GM18867 (cell line): ENCODE measurements around the gene ZFP1.

Experiments
- ATAC-seq: cut with Tn5 transposase; IDR thresholded peaks from one replicate; pipeline ENCODE4 v1.9.1; 2021; ENCODE audit warnings: mild to moderate bottlenecking, moderate library complexity; ENCODE audit not compliant: unreplicated experiment

The ZFP1 gene

DNA sequence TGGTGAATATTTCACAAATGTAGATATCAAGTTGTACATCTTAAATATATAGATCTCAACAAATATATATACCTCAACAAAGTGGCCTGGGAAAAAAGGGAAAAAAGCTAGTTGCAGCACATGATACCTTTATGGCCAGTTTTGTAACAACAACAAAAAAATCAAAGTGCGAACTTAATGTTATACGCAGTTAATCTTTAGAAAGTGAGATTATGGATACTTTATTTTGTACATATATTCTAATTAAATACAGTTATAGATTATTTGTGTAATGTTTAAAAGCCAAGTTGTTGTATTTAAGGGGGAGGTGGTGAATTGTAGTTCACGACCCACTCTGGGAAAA is 385 bp upstream of the ZFP1 start:
- no peak for ATAC-seq

DNA sequence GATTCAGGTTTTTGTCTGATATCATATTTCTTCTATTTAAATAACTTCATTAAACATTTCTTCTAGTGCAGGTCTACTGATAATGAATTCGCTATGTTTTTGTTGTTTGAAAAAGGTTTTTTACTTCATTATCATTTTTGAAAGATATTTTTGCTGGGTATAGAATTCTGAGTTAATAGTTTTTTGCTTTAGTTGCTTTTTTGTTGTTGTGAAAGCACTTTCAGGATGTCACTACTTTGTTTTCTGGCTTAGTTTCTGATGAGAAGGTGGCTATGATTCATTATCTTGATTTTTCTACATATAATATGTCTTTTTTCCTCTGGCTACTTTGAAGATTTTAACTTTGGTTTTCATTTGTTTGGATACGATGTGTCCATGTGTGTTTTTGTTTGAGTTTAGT is 3.5 kb downstream of the ZFP1 start:
- ATAC-seq, result no peak

DNA sequence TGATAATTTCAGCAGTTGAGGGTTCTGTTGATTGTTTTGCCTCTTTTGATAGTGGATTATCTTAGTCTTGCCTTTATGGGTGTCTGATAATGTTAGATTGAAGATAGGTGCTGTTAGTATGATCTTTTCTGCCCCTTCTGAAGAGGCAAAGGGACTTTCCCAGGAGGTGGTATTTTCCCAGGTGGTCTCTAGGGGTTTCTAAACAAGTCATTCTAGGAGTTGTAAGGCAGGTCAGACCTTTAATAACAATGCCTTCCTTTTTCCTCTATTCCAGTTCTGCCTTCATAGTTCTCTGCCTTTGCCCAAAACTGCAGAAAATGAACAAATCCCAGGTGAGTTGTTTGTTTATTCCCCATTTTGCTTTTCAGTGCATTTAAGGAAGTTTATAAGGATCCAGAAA is 4.3 kb downstream of the ZFP1 start:
- ATAC-seq, result no peak

DNA sequence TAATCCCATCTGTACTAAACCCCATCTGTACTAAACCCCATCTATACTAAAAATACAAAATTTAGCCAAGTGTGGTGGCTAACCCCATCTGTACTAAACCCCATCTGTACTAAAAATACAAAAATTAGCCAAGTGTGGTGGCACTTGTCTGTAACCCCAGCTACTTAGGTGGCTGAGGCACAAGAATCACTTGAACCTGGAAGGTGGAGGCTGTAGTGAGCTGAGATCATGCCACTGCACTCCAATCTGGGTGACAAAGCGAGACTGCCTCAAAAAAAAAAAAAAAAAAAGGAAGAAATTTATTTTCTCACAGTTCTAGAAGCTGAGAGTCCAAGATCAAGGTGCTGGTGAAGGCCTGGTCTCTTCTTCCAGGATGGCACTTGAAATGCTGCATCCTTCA is 12.1 kb downstream of the ZFP1 start:
- no peak for ATAC-seq

DNA sequence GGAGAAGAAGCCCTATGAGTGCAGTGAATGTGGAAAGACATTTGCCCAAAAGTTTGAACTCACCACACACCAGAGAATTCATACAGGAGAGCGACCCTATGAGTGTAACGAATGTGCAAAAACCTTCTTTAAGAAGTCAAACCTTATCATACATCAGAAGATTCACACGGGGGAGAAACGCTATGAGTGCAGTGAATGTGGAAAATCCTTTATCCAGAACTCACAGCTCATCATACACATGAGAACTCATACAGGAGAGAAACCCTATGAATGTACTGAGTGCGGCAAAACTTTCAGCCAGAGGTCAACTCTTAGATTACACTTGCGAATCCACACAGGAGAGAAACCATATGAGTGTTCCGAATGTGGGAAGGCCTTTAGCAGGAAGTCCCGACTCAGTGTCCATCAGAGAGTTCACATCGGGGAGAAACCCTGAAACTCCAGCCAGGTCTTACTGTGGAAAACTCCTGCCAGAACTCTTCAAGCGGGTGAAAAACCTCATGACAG is 21.6 kb downstream of the ZFP1 start:
- ATAC-seq, result no peak

DNA sequence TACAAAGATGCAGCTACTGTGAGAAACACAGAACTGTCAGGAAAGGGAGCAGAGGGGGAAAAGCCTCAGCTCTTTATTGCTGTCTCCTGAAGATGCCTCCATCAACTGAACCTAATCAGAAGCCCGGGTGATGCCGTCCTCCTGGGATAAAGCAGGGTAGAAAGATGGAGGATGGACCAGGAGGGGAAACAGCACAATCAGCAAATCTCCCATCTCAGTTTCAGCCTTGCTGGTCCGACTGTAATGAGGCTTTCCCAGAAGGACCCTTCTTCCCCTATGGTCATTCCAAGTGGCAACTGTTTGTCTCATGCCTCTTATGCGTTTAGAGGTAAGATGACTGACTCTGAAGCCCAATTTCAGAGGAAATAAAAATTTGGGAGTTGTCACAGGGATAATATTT is 24.3 kb downstream of the ZFP1 start:
- no peak for ATAC-seq

DNA sequence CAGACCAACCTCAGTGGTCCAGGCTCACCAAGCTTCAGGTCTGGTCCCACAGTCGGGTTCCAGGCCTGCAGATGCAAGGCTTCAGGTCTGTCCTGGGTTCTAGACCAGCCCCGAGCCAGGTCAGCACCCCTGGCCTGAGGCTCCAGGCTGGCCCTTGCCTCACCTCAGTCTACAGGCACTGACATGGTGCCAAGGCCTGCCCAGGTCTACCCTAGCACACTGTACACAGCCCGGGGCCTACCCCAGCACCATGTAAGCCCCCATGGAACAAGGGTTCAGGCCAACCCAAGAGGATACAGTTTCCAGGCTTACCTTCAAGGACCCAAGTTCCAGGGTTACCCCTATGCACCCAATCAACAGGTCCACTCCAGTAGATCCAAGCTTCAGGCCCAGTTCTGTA is 26.8 kb downstream of the ZFP1 start:
- ATAC-seq, result no peak

DNA sequence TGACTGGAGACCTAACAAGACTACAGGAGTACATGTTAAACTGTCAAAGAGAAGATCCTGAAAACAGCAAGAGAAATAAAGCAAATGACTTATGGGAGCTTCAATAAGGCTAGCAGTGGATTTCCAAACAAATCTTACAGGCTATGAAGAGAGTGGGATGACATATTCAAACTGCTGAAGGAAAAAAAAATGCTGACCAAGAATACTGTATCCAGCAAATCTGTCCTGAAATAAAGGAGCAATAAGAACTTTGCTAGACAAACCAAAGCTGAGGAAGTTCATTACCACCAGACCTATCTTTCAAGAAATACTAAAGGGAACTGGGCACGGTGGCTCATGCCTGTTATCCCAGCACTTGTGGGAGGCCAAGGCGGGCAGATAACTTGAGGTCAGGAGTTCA is 28.6 kb downstream of the ZFP1 start:
- no peak for ATAC-seq

DNA sequence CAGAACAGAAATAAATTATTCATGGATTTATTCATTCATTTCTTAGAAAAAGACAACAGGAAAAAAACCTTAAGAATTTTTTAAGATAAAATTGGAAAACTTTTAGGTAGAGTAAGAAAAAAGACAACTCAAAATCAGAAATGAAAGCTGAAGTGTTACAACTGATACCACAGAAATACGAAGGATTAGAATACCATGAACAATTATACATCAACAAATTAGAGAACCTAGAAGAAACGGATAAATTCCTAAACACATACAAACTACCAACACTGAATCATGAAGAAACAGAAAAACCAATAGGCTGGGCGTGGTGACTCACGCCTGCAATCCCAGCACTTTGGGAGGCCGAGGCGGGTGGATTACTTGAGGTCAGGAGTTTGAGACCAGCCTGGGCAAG is 30.9 kb downstream of the ZFP1 start:
- ATAC-seq, result no peak

DNA sequence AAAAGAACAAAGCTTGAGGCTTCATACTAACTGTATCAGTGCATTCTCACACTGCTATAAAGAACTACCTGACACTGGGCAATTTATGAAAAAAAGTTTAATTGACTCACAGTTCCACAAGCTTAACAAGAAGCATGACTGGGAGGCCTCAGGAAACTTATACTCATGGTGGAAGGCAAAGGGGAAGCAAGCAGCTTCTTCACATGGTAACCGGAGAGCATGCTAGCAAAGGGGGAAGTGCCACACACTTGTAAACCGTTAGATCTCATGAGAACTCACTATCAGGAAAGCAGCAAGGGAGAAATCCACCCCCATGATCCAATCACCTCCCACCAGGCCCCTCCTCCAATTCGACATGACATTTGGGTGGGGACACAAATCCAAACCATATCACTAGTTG is 33.3 kb downstream of the ZFP1 start:
- no peak for ATAC-seq

DNA sequence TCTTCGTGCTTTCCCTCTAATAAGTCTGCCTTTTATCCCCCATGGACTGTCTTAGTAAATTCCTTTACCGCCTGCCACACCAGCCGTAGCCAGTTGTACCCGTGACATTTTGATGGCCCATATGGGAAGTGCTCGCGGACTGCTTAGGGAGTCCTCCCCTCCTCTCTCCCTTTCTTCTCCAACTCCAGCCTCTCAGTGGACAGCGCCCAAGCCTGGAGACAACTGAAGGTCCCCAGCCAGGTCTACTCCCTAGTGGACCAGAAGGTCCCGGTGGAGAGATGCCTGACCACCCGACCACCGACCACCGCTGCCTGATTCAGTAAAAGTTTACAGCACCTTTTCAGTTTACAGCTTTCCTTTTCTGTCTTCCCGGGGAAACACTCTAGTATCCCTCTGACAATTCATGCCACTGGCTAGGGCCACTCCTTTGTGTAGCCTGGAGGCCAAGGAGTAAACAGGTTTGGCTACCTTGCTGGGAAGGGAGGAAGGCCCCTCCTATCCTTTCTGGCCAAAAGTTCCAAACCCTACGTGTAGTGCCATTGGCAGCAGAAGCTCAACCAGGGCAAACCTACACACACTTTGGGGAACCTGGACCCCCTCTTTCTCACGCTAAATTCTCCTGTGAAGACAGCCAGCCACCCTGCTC is 40.6 kb downstream of the ZFP1 start:
- no peak for ATAC-seq

DNA sequence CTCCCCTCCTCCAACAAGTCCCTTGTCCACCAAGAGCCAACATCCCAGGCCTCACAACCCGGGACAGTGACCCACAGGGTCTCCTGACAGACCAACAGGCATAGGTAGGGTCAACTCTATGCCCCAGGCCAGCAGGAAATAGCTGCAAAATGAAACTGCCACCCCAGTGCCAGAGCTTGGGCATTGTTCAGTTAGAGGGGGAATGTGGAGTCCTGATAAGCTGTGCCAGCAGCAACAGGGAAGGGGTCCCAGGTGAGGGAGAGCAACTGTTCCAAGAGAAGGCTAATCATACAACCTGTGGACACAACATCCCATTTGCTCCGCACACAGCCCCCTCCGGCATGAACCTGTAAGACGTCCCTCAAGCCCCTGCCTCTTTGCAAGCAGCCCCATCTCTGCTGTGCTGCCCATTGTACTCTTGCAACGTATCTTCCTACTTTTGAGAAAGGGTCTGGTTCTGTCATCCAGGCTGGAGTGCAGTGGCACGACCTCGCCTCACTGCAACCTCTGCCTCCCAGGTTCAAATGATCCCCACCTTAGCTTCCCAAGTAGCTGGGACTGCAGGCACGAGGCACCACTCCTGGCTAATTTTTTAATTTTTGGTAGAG is 41.4 kb downstream of the ZFP1 start:
- ATAC-seq, result no peak

DNA sequence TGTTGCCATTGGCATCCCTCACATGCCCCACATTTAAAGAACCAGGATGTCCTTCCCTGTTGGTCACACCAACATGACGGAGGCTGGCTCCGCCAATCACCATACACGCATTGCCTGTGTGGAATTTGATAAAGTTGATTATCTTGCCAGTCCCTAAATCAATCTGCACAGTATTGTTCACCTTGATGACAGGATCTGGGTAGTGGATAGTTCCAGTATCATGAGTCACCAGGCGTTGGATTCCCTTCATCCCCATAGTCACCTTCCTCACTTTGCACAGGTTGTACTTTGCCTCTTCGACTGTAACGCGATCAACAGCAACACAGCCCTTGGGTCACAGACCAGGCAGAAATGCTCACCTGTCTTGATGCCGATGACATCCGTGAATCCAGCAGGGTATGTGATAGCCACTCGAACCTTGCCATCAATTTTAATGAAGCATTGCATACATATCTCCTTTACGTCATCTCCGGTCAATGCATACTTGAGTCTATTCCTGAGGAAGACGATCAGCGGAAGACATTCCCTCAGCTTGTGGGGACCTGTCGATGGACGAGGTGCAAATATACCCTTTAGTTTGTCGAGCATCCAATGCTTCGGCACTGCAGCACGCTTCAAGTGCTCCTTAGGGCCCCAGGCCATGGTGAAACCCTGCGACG is 44.4 kb downstream of the ZFP1 start:
- no peak for ATAC-seq

DNA sequence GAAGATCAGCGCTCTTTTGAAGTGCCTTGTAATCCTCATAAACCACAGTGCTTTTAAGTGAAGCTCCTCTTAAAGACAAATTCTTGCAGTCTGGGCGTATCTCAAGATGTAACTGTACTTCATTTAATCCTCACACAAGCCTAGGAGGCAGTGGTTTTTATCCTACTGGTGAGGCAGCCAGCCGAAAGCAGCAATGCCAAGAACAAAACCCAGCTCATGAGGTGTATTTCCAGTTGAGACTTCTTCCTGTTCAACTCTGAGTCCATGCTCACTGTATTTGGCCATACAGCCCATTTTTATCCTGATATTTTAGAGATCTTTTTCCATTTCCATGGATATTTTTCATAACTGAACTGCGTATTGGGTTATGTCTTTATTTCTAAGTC is 44.9 kb downstream of the ZFP1 start:
- no peak for ATAC-seq

DNA sequence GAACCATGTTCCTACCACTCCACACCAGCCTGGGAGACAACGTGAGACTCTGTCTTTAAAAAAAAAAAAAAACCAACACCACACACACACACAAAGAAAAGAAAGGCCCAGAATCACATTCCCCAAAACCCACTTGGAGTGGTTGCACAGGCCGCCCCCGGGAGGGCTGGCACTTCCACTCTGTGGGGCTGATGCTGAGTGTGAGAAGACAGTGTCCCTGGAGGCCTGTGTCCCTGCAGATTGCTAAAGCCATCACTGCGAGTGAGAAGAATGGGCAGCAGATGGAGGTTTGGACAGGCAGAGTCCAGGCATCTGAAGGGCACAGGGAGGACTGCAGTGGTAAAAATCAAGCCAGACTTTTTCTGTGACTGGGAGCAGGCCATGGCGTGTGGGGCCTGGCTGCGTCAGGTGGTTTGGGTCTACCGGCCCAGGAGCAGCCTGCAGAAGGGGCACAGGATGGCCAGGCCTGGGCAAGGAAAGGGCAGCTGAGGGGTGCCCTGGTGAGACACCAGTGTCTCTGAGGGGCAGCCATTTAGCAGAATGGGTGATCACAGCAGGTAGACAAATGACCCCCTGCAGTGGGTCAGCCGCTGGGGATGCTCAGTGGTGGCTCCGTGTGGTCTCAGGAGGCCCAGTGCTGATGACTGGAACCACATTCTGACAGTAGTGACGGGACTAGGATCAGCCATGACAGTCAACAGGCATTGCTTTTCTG is 45.6 kb downstream of the ZFP1 start:
- ATAC-seq, result no peak

DNA sequence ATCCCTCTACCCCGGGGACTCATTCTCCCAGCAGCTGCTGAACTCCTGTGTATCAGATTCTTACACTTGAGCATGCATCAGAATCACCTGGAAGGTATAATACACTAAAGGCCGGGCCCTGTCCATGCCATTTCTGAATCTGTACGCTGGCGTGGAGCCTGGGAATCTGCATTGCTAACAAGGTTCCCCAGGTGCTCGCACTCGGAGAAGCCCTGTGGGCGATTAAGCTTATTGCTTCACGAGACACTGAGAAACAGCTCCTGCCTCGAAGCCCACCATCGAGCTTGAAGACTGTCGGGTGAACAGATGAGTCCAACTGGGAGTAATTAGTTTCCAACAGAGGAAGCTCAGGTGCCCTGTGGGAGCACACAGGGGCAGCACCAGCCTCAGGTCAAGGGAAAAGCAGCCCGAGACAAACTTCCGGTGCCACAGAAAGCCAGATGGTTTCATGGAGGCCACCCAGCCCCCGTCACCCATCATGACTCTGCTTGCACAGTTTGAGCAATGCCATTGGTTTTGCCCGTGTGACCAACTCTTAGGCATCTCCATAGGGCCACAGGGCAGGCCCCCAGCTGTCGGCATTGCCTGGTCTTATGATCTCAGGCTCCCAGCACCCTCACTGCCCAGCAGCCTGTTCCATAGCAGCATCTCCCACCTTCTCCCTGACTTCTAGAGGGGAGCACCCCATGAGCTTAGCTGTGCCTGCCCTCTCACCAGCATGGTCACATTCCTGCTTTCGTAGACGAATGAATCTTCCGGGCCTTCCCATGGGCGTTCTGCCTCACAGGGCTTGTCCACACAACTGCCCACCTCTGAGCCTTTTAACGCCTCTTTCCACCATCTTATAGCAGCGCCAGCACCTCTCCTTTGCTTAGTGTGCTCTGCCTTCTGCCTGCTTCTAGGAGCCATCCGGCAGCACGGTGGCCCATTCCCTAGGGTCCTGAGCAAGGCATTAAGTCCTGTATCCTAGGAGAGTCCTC is 47.8 kb downstream of the ZFP1 start:
- ATAC-seq, result no peak

DNA sequence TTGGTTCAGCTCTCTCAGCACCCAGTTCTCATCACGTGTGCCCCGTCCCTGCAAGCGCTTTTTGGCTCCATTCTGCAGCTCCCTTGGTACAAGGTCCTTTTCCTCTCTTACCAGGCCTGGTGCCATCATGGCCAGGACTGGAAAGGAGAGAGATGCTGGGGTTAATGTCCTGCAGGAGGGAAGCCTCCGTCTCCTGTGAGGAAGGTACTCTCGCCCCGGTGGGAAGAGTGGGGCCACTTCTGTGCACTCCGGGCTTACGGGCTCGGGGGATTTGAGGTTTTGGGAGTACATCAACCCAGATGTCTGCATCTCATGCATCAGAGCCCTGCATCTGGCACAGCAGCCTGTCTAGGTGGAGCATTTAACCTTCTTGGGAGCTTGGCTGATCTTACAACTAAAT is 48.5 kb downstream of the ZFP1 start:
- no peak for ATAC-seq

DNA sequence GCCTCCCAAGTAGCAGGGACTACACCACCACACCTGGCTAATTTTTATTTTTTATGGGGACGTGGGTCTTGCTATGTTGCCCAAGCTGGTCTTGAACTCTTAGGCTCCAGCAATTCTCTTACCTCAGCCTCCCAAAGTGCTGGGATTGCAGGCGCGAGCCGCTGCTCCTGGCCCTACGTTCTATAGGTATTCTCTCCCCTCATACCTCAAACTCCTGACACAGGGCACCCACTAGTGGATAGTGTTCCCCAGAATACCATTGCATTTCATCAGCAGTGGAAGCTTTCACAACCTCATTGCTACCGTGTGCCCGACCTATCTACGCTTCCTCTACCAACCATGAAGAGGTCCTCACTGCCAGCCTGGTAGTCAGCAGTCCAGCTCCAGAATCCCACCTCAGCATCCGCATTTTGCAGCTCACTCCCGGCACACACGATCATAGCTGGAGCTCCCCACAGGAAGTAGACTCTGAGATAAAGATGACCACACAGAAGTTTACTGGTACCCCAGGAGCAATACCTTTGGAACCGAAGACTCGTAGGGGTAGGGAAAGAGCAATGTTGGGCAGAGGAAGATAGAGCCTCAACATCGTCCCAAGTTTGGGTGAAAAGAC is 49.3 kb downstream of the ZFP1 start:
- ATAC-seq, result no peak

DNA sequence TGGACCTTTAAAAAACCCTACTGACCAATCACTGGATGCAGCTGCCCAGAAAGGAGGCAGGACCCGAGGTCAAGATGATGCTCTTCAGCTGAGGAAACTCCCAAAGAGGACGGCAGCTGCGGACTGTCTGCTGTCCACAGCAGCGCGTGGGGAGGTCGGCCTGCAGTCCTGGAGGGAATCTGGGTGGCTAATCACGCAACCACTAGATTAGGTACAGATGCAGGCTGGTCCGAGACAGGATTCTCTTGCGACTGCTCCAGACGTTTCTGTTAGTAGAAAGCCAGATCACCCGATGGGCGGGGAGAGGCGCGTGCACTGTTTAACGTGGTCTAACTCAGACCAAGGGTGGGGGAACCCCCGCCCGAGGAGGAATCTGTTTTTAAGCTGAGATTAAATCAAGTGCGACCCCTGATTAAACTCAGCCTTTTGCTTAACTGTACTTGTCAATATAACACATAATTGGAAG is 49.8 kb downstream of the ZFP1 start:
- no peak for ATAC-seq

DNA sequence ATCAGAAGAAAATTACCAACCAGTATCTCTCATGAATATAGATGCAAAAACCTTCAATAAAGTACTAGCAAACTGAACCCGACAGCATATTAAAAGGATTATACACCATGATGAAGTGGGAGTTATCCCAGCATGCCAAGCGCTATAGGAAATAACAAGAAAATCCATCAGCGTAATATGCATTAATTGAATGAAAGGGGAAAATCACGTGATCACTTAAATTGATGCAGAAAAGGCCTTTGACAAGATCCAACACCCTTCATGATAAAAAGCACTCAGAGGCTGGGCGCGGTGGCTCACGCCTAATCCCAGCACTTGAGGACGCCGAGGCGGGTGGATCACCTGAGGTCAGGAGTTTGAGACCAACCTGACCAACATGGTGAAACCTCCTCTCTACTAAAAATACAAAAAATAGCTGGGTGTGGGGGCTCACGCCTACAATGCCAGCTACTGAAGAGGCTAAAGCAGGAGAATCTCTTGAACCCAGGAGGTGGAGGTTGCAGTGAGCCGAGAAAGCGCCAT is 53.8 kb downstream of the ZFP1 start:
- no peak for ATAC-seq
